K562 (cell line): ENCODE data around the gene CRABP2. TPM values are rescaled to one million over a fixed set of nuclear protein-coding genes. Genes with fewer than 3 reads are reported as not detected.

ENCODE experiments used
- CREB5 ChIP-seq: fragments of 250-450 bp; sonication (Bioruptor Pico); IDR thresholded peaks from 2 replicates; pipeline ENCODE4 v1.5.0; 2020; ENCODE audit warnings: mild to moderate bottlenecking
- FOXK1 ChIP-seq: sonication (generic); formaldehyde crosslinking; IDR thresholded peaks from 2 replicates; pipeline ENCODE4 v1.8.0; 2022; ENCODE audit warnings: missing genetic modification reagents, mild to moderate bottlenecking, borderline replicate concordance
- GTF2F1 ChIP-seq: IDR thresholded peaks from 2 replicates; pipeline ENCODE4 v1.6.1; 2011; ENCODE audit warnings: low read depth, low read length, improper control_type of control experiment
- HDGF ChIP-seq: fragments of 450-650 bp; IDR thresholded peaks from 2 replicates; pipeline ENCODE4 v1.6.1; 2016
- NFIX ChIP-seq: fragments of 250-450 bp; sonication (Bioruptor Pico); IDR thresholded peaks from 2 replicates; pipeline ENCODE4 v1.4.0; 2020; ENCODE audit warnings: low read depth, mild to moderate bottlenecking, moderate library complexity
- NFYB ChIP-seq: IDR thresholded peaks from 2 replicates; pipeline ENCODE4 v1.6.1; 2011; ENCODE audit warnings: mild to moderate bottlenecking, moderate library complexity; ENCODE audit not compliant: insufficient read length; ENCODE audit errors: extremely low read depth
- XRCC4 ChIP-seq: IDR thresholded peaks from one replicate; pipeline ENCODE4 v1.6.1; 2011; ENCODE audit not compliant: insufficient read depth, insufficient read length; ENCODE audit errors: extremely low read depth
- ZBTB33 ChIP-seq: sonication (generic); formaldehyde crosslinking; IDR thresholded peaks from 2 replicates; pipeline ENCODE4 v1.8.1; 2023; ENCODE audit warnings: mild to moderate bottlenecking, missing genetic modification reagents
- ZBTB34 ChIP-seq: fragments of 250-450 bp; sonication (Bioruptor Pico); IDR thresholded peaks from 2 replicates; pipeline ENCODE4 v1.8.0; 2021; ENCODE audit warnings: mild to moderate bottlenecking, moderate library complexity
- ZNF609 ChIP-seq: sonication (generic); formaldehyde crosslinking; IDR thresholded peaks from 2 replicates; pipeline ENCODE4 v1.8.1; 2023; ENCODE audit warnings: missing genetic modification reagents, mild to moderate bottlenecking, borderline replicate concordance
- polyA plus RNA-seq, 8 experiments: library from polyadenylated mRNA; depleted of rRNA in 4 of 8; stranded (reverse) in 5 of 8; unstranded in 3 of 8; fragments of >200 nt; fragmentation: Nextera tagmentation in 2 of 8; fragmentation: Illumina TruSeq in 1 of 8; extraction: Ambion mirVana in 2 of 8; extraction: Trizol in 1 of 8; gene quantifications; 2 replicates each; pipeline versions ENCODE4 v1.2.1 to v1.2.3, GENCODE V29; 2011 to 2014; ENCODE audit warnings: inconsistent platforms in 1 of 8, missing spikeins in 1 of 8
- total RNA-seq, 7 experiments: library from RNA; depleted of rRNA in 6 of 7; stranded (reverse); fragments of >200 nt in 6 of 7; fragmentation: Illumina TruSeq in 2 of 7; extraction: Trizol in 2 of 7; gene quantifications; 2 replicates each; pipeline versions ENCODE4 v1.2.1 to v1.2.3, GENCODE V29; 2011 to 2021; ENCODE audit warnings: low replicate concordance in 1 of 7

CRABP2 gene
- total and polyA plus RNA-seq, 9 of the 15 experiments (the other 6 are each of a cell fraction or from before 2014, with no cell fraction given), result 0.30 to 2.5 (median 0.82) TPM

GRCh38 chr1:156751757-156752481, 46.5 kb upstream of the CRABP2 start (continued):
- TF ChIP-seq NFIX (no peak), ZNF609 (no peak), NFYB (no peak), HDGF (no peak), XRCC4 (no peak), FOXK1 (CRISPR knock-in tag) (no peak), GTF2F1 (no peak), CREB5 (CRISPR knock-in tag) (no peak), ZBTB33 (no peak), ZBTB34 (CRISPR knock-in tag) (no peak)
- TF ChIP-seq, all 486 proteins: peak for 127
